A549 (cell line): ENCODE data around the gene SLC2A1.

Experiments used
- CHD4 ChIP-seq: fragments of 200-600 bp; sonication (generic); IDR thresholded peaks from 2 replicates; pipeline ENCODE4 v1.6.1; 2016; ENCODE audit warnings: antibody characterized with exemption, mild to moderate bottlenecking, borderline replicate concordance
- EP300 ChIP-seq, 2 experiments: fragments of >200 bp; sonication (Bioruptor Twin); formaldehyde crosslinking; IDR thresholded peaks; 2 replicates in 1 of 2; 3 replicates in 1 of 2; pipeline ENCODE4 v1.6.1; 2016 to 2017
- KDM5A ChIP-seq: fragments of 200-600 bp; sonication (generic); IDR thresholded peaks from 2 replicates; pipeline ENCODE4 v1.6.1; 2016; ENCODE audit warnings: antibody characterized with exemption, mild to moderate bottlenecking
- MAFK ChIP-seq: fragments of 450-650 bp; IDR thresholded peaks from 2 replicates; pipeline ENCODE4 v1.6.1; 2014; ENCODE audit not compliant: partially characterized antibody
- POLR2A ChIP-seq: IDR thresholded peaks from 2 replicates; pipeline ENCODE4 v1.6.1; 2012; ENCODE audit warnings: mild to moderate bottlenecking, low read length
- RAD21 ChIP-seq, 2 experiments: fragments of >200 bp in 1 of 2; sonication (Bioruptor Twin) in 1 of 2; formaldehyde crosslinking in 1 of 2; IDR thresholded peaks in 1 of 2; conservative IDR thresholded peaks in 1 of 2; 2 replicates in 1 of 2; 3 replicates in 1 of 2; pipeline ENCODE4 v1.6.1; 2012 to 2018; ENCODE audit warnings: inconsistent platforms in 1 of 2
- SMC3 ChIP-seq: fragments of >200 bp; sonication (Bioruptor Twin); formaldehyde crosslinking; IDR thresholded peaks from 3 replicates; pipeline ENCODE4 v1.6.1; 2018; ENCODE audit warnings: inconsistent platforms
- TF ChIP-seq, protein P1 (sequence below): fragments of >200 bp; sonication (Bioruptor Twin); formaldehyde crosslinking; IDR thresholded peaks from 3 replicates; pipeline ENCODE4 v1.5.1; 2016

DNA sequence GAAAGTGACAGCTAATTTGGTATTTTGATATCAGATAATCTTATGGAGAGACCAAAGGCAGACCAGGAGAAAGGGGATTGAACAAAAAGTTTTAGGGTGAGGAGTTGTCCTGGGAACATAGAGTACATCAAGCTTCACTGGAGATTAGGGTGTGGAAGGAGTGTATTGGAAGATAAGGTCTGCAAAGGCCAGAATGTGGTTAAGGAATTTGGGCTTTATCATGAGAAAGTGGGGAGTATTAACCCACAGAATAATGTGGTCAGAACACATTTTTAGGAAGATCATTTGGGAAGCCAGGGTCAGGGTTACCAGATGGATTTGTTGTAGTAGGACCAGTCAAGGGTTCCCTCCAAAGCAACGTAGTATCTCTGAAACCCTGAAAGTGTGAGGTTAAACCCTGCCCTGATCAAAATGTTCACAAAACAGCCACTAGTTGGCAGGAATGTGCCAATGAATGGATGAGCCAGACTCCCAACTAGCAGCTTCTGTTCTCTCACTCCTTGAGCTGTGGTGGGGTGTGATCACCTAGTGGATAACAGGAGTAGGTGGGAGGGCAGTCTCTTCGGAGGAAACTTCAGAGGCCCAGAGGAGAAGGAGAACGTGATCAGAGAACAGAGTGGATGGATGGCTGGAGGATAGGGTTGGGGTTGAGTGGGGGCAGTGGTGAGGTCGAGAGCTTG, 35.8 kb downstream of the SLC2A1 start:
- TF ChIP-seq, protein P1, sequence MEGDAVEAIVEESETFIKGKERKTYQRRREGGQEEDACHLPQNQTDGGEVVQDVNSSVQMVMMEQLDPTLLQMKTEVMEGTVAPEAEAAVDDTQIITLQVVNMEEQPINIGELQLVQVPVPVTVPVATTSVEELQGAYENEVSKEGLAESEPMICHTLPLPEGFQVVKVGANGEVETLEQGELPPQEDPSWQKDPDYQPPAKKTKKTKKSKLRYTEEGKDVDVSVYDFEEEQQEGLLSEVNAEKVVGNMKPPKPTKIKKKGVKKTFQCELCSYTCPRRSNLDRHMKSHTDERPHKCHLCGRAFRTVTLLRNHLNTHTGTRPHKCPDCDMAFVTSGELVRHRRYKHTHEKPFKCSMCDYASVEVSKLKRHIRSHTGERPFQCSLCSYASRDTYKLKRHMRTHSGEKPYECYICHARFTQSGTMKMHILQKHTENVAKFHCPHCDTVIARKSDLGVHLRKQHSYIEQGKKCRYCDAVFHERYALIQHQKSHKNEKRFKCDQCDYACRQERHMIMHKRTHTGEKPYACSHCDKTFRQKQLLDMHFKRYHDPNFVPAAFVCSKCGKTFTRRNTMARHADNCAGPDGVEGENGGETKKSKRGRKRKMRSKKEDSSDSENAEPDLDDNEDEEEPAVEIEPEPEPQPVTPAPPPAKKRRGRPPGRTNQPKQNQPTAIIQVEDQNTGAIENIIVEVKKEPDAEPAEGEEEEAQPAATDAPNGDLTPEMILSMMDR: peak; percentile 71
- TF ChIP-seq RAD21 (conservative IDR thresholded peaks at IDR 0.05 in 1 of 2, IDR thresholded peaks at IDR 0.05 in 1 of 2): peak; percentile 82 to 85
- TF ChIP-seq CHD4: no peak
- no peak for TF ChIP-seq KDM5A
- no peak for TF ChIP-seq EP300 (IDR thresholded peaks at IDR 0.05)
- TF ChIP-seq POLR2A: no peak
- TF ChIP-seq MAFK: no peak
- peak; percentile 86 for TF ChIP-seq SMC3
